ENCODE data around the gene CYP26A1. TPM values are rescaled to one million over a fixed set of nuclear protein-coding genes. Genes with fewer than 3 reads are reported as not detected.

The CYP26A1 gene
- total RNA-seq, result not detected

GRCh38 chr10:93073539-93074146 lies at the start of gene CYP26A1:
Gene CYP26A1, plus strand, starts transcription at chr10:93073893. Its CDS starts 42 bp downstream, at chr10:93073935.
- ATAC-seq (no peak), DNase-seq (no peak)
- H3K4me3 Mint-ChIP-seq, result peak within 1 kb of the TSS; percentile 71
- H3K27me3 Mint-ChIP-seq (ENCODE audit: low read depth), result peaks cover 77% of the 10 kb centered on the region
- ChIA-PET CTCF (no interaction called here), POLR2A (no interaction called here)
- H3K27ac Mint-ChIP-seq, result no peak within 1 kb of the TSS
- H3K36me3 Mint-ChIP-seq (ENCODE audit: low read depth), result no peaks in the 10 kb centered on the region
- no peaks in the 10 kb centered on the region for H3K9me3 Mint-ChIP-seq (ENCODE audit: insufficient read depth)
- H3K4me1 Mint-ChIP-seq (ENCODE audit: low read depth), result peaks cover 32% of the 10 kb centered on the region

GRCh38 chr10:93026072-93026471 lies 47.6 kb upstream of the CYP26A1 start:
- Mint-ChIP-seq H3K36me3 (ENCODE audit: low read depth) (no peaks in the 10 kb centered on the region), H3K27me3 (ENCODE audit: low read depth) (no peaks in the 10 kb centered on the region), H3K9me3 (ENCODE audit: insufficient read depth) (no peaks in the 10 kb centered on the region), H3K4me1 (ENCODE audit: low read depth) (no peaks in the 10 kb centered on the region), H3K27ac (no peak overlapping the region), H3K4me3 (no peak overlapping the region)
- DNase-seq, result no peak
- ChIA-PET POLR2A (no interaction called here), CTCF (no interaction called here)
- no peak for ATAC-seq

DNA sequence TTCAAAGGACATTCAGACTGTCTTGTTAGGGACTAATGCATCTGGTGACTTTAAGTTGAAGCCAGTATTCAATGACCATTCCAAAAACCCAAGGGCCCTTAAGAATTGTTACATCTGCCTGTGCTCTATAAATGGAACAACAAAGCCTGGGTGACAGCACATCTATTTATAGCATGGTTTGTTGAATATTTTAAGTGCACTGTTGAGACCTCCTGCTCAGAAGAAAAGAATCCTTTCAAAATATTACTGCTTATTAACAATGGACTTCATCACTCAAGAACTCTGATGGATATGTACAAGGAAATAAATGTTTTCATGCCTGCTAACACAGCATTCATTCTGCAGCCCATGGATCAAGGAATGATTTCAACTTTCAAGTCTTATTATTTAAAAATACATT lies 46.2 kb upstream of the CYP26A1 start:
- POLR2A ChIA-PET, result no interaction called here
- ATAC-seq, result no peak
- Mint-ChIP-seq H3K27ac (no peak overlapping the region), H3K9me3 (ENCODE audit: insufficient read depth) (no peaks in the 10 kb centered on the region), H3K27me3 (ENCODE audit: low read depth) (no peaks in the 10 kb centered on the region), H3K4me3 (no peak overlapping the region), H3K4me1 (ENCODE audit: low read depth) (no peaks in the 10 kb centered on the region), H3K36me3 (ENCODE audit: low read depth) (no peaks in the 10 kb centered on the region)
- CTCF ChIA-PET, result no interaction called here
- no peak for DNase-seq

- Mint-ChIP-seq H3K27ac (no peak overlapping the region), H3K4me1 (ENCODE audit: low read depth) (no peaks in the 10 kb centered on the region), H3K36me3 (ENCODE audit: low read depth) (no peaks in the 10 kb centered on the region), H3K4me3 (no peak overlapping the region), H3K9me3 (ENCODE audit: insufficient read depth) (no peaks in the 10 kb centered on the region), H3K27me3 (ENCODE audit: low read depth) (no peaks in the 10 kb centered on the region)
- DNase-seq, result no peak
- CTCF ChIA-PET, result no interaction called here
- POLR2A ChIA-PET, result no interaction called here
- no peak for ATAC-seq
These were observed 44.8 kb upstream of the CYP26A1 start for GRCh38 chr10:93028883-93029282.

DNA sequence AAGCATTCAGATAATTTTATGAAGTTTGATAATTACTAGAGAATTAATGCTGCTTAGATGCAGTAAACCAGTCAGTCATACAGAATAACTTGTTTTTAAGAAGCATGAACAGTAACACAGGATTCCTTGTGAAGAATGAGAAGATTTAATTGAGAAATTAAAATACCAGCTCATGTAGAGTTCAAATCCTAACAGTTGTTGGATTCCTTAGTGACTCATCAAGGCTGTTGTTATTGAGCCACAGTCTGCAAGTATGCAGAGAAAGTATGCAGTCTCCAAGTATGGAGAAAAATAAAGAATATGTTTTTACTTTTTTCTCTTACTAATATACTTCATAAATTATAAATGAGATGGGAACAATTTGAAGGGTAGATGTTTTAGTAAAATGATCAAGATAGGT lies 43.3 kb upstream of the CYP26A1 start:
- Mint-ChIP-seq H3K4me3 (no peak overlapping the region), H3K4me1 (ENCODE audit: low read depth) (no peaks in the 10 kb centered on the region), H3K27me3 (ENCODE audit: low read depth) (no peaks in the 10 kb centered on the region), H3K27ac (no peak overlapping the region), H3K9me3 (ENCODE audit: insufficient read depth) (no peaks in the 10 kb centered on the region), H3K36me3 (ENCODE audit: low read depth) (no peaks in the 10 kb centered on the region)
- ChIA-PET POLR2A (no interaction called here), CTCF (no interaction called here)
- DNase-seq (no peak), ATAC-seq (no peak)

DNA sequence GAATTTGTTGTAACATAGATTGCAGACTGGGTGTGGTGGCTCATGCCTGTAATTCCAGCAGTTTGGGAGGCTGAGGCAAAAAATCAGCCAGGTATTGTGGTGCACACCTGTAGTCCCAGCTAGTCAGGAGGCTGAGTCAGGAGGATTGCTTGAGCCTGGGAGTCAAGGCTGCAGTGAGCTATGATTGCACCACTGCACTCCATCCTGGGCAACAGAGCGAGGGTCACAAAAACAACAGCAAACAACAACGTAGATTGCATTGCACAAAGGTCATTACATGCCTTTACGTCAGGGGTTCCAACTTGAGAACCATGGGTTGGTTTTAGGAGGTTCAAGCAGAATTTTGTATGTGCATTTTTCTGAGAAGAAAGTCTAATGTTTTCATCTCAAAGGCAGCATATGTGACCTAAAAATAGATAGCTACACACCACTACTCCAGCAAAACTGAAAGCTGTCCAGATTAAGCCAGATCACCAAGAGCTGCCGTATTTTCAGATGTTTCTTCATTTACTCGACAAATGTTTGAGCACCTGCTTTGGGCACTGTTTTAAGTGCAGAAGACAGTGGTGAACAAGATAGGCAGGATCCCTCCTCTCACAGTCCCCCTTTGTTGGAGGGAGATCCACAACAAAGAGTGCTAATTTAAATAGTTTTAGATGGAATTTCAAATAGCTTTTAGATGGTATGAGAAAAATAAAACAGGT lies 41.4 kb upstream of the CYP26A1 start:
- H3K27ac Mint-ChIP-seq, result no peak overlapping the region

DNA sequence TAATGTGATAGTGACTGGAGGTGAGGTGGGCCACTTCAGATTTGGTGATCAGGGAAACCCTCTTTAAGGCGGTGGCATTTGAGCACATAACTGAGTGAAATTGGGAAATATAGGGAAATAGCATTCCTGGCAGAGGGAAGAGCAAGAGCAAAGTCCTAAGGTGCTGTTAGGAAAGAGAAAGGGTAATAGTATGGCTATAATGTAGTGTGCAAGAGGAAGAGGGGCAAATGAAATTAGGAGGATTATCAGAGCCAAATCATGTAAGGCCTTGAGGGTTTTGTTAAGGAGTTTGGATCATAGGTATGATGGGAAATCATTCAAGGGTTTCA lies 40.9 kb upstream of the CYP26A1 start:
- DNase-seq, result no peak
- ChIA-PET CTCF (no interaction called here), POLR2A (no interaction called here)
- H3K27ac Mint-ChIP-seq, result no peak overlapping the region
- H3K27me3 Mint-ChIP-seq (ENCODE audit: low read depth), result no peaks in the 10 kb centered on the region
- H3K9me3 Mint-ChIP-seq (ENCODE audit: insufficient read depth), result no peaks in the 10 kb centered on the region
- ATAC-seq, result no peak
- H3K4me3 Mint-ChIP-seq, result no peak overlapping the region
- H3K36me3 Mint-ChIP-seq (ENCODE audit: low read depth), result no peaks in the 10 kb centered on the region
- no peaks in the 10 kb centered on the region for H3K4me1 Mint-ChIP-seq (ENCODE audit: low read depth)

More for the DNA sequence above, 41.4 kb upstream of the CYP26A1 start:
- H3K4me1 Mint-ChIP-seq (ENCODE audit: low read depth), result no peaks in the 10 kb centered on the region
- no peaks in the 10 kb centered on the region for H3K9me3 Mint-ChIP-seq (ENCODE audit: insufficient read depth)
- no peak for DNase-seq
- H3K27me3 Mint-ChIP-seq (ENCODE audit: low read depth), result no peaks in the 10 kb centered on the region
- no peak for ATAC-seq
- H3K36me3 Mint-ChIP-seq (ENCODE audit: low read depth), result no peaks in the 10 kb centered on the region
- ChIA-PET CTCF (no interaction called here), POLR2A (no interaction called here)
- no peak overlapping the region for H3K4me3 Mint-ChIP-seq

DNA sequence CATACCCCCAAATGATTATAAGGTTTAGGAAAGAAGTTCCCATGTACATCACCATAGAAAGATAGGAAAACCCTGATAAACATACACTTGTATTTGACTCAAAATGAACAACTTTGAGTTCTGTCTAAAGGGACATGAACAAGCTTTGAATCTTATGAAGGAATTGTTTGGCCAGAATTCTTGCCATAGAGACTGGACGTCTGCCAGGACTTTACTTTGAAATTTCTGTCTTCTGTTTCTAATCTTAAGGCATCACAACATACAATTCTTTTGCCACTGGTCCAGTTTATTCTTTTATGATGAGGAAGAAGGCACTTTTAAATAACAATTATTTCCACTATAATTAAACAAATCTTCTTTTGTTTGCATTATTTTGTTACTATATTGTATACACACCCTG lies 39.3 kb upstream of the CYP26A1 start:
- Mint-ChIP-seq H3K4me3 (no peak overlapping the region), H3K9me3 (ENCODE audit: insufficient read depth) (no peaks in the 10 kb centered on the region), H3K4me1 (ENCODE audit: low read depth) (no peaks in the 10 kb centered on the region), H3K27me3 (ENCODE audit: low read depth) (no peaks in the 10 kb centered on the region), H3K36me3 (ENCODE audit: low read depth) (no peaks in the 10 kb centered on the region), H3K27ac (no peak overlapping the region)
- ChIA-PET CTCF (interaction anchor here (0.6 to 1.0 kb wide), 3 partner anchors 28 to 119 kb away, joined by 3 read pairs; no protein-coding TSS in a partner anchor), POLR2A (no interaction called here)
- no peak for DNase-seq
- no peak for ATAC-seq

DNA sequence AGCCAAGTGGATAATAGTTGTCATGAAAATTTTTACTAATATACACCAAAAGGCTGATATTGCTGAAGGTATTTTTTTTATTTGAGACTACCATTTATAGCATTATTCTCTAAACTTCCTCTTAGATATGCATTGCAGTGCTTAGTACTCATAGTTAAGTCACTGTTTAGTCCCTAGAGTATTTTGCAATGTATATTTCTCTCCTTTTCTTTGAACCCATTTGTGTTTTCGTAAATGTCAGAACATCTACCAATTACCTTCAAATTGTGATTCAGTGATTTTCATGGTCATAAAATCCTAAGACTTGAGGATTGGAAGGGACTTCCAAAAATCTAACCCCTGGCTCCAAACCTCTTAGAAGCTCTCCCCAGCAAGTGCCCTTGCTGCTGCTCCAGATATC lies 34.6 kb upstream of the CYP26A1 start:
- POLR2A ChIA-PET, result no interaction called here
- Mint-ChIP-seq H3K27ac (no peak overlapping the region), H3K36me3 (ENCODE audit: low read depth) (no peaks in the 10 kb centered on the region), H3K9me3 (ENCODE audit: insufficient read depth) (no peaks in the 10 kb centered on the region), H3K4me3 (no peak overlapping the region), H3K27me3 (ENCODE audit: low read depth) (no peaks in the 10 kb centered on the region), H3K4me1 (ENCODE audit: low read depth) (no peaks in the 10 kb centered on the region)
- CTCF ChIA-PET, result interaction anchor here (1.4 kb wide), 1 partner anchor 76 kb away, joined by 3 read pairs; no protein-coding TSS in a partner anchor
- DNase-seq (no peak), ATAC-seq (no peak)

DNA sequence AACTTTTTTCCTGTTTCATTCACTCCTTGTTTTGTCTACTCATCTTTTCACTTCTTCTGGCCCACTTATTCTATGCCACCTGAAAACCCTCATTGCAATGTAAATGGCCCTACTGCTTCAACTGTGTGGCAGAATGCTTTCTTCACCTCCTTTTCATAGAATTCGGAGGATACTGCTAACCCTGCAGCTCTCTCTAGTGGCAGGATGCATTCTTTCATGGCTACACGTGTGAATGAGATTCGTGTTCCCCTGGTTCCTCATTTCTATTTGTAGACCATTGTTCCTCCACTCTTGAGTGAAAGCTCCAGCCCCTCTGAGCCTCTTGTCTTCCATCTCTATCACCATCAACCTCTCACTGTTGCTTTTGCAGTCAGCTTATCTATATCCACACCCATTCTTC lies 34.0 kb upstream of the CYP26A1 start:
- Mint-ChIP-seq H3K4me3 (no peak overlapping the region), H3K27ac (no peak overlapping the region), H3K36me3 (ENCODE audit: low read depth) (no peaks in the 10 kb centered on the region), H3K4me1 (ENCODE audit: low read depth) (no peaks in the 10 kb centered on the region), H3K9me3 (ENCODE audit: insufficient read depth) (no peaks in the 10 kb centered on the region), H3K27me3 (ENCODE audit: low read depth) (no peaks in the 10 kb centered on the region)
- ATAC-seq, result no peak
- ChIA-PET CTCF (interaction anchor here (1.0 to 1.4 kb wide), 2 partner anchors 11 to 76 kb away, joined by 3 to 4 read pairs; no protein-coding TSS in a partner anchor), POLR2A (no interaction called here)
- no peak for DNase-seq

- no peak for DNase-seq
- ChIA-PET CTCF (no interaction called here), POLR2A (no interaction called here)
- Mint-ChIP-seq H3K27ac (no peak overlapping the region), H3K4me3 (no peak overlapping the region), H3K4me1 (ENCODE audit: low read depth) (no peaks in the 10 kb centered on the region), H3K36me3 (ENCODE audit: low read depth) (peaks cover 2% of the 10 kb centered on the region), H3K27me3 (ENCODE audit: low read depth) (no peaks in the 10 kb centered on the region), H3K9me3 (ENCODE audit: insufficient read depth) (no peaks in the 10 kb centered on the region)
- no peak for ATAC-seq
These were observed 19.2 kb upstream of the CYP26A1 start for GRCh38 chr10:93054486-93054885.

- peaks cover 5% of the 10 kb centered on the region for H3K36me3 Mint-ChIP-seq (ENCODE audit: low read depth)
- no peak overlapping the region for H3K27ac Mint-ChIP-seq
- peaks cover 11% of the 10 kb centered on the region for H3K27me3 Mint-ChIP-seq (ENCODE audit: low read depth)
- H3K4me1 Mint-ChIP-seq (ENCODE audit: low read depth), result peaks cover 11% of the 10 kb centered on the region
- ChIA-PET CTCF (interaction anchor here (0.7 kb wide), 1 partner anchor 10 kb away, joined by 3 read pairs; no protein-coding TSS in a partner anchor), POLR2A (no interaction called here)
- ATAC-seq, result no peak
- H3K9me3 Mint-ChIP-seq (ENCODE audit: insufficient read depth), result no peaks in the 10 kb centered on the region
- no peak overlapping the region for H3K4me3 Mint-ChIP-seq
- DNase-seq, result no peak
These were observed 15.6 kb upstream of the CYP26A1 start for GRCh38 chr10:93058139-93058538.
